T follicular helper cell (primary cell): ENCODE measurements around the gene DDX5.

Experiments
- DNase-seq: peaks from one replicate; pipeline ENCODE4 v3.0.0-alpha.2; 2020; ENCODE audit warnings: low read depth
- total RNA-seq, 2 experiments: gene quantifications; one replicate each; lab custom pipeline; 2026; lab: John Stamatoyannopoulos, UW

DDX5 gene
- 1,902 to 2,008 reads per million in 2 experiments for total RNA-seq

DNA sequence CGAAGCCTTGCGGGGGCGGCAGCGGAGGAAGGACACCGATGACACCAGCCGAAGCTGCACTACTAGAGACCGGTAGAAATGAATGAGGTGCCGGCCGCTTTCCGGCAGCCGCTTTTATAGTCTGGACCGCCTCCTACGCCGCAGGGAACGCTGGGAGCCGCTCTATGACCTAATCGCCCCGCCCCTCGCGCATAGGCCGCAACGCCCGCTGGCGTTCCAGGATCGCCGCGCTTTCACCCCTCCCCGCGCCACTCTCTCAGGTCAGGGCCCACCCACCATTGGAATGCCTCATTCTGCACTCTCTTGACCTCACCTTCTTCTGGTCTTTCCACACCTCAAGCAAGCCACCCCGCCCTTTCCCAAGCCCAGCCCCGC is at the start of gene DDX5:
DDX5 (minus strand) TSS at position 89 of the 375 bp plus-strand sequence. CDS start 170 bp downstream, outside the sequence.
- DNase-seq, result peak; percentile 94

DNA sequence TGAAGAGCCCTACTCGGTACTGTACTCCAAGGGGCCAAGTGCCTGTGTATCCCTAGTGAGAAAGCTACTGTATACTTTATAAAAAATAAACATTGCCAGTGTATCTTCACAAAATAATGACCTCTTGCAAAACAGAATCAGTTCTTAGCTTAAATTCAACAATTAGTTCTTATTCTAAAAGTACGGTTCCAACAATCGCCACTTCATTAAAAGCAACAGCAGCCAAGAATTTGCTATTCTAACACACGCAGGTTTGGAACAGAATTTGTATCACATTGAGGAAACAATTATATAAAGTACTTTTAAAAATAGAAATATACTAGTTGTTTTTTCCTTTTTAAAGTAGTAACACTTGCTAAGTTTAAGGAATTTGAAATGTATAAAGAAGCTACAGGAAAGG is 49.2 kb upstream of the DDX5 start:
- no peak for DNase-seq

DNA sequence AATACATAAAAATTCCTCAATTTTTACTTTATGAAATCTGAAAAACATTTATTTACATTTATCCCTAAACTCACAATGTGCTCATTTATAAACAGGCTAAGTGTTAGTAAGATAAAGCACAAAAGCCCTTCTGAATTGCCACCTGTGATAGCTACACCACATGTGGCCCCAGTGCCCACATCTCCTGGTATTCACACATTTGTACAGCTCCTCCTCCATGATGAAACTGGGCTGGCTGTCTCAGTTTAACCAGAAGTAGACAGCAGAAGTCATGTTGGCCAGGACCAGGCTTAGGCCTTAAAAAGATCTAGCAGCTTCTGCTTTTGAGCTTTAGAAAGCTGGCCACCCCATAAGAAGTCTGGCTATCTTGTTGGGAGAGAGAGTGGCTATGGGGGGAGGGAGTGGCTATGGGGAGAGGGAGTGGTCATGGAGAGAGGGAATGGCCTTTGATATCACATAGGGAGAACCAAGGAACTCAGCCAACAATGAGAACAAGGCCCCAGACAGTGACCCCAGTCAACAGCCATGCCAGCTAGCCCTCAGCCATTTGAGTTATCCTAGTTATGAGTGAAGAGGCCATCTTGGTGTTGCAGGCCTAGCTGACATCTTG is 48.0 kb upstream of the DDX5 start:
- no peak for DNase-seq

GRCh38 chr17:64551461-64551860 is 45.4 kb upstream of the DDX5 start:
- DNase-seq, result no peak

- DNase-seq, result no peak
These were observed 41.2 kb upstream of the DDX5 start for GRCh38 chr17:64547319-64547718.

DNA sequence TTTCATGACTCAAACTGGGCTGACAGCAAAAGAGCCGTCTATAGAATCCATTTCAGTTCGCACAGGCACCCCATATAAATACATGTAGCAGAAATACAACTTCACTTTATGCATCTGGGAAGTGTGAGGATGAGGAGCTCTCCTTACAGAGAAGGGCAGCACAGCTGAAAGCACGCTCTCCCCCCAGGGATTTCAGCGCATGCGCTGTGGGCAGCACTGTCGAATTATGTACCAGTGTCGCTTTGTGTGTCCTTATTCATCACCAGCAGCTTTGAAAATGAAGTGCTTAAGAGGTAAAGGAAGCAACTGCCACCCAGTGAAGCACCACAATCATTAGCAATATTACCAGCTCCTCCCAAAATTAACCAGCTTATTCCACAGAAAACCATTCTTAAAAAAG is 40.6 kb upstream of the DDX5 start:
- DNase-seq, result no peak

DNA sequence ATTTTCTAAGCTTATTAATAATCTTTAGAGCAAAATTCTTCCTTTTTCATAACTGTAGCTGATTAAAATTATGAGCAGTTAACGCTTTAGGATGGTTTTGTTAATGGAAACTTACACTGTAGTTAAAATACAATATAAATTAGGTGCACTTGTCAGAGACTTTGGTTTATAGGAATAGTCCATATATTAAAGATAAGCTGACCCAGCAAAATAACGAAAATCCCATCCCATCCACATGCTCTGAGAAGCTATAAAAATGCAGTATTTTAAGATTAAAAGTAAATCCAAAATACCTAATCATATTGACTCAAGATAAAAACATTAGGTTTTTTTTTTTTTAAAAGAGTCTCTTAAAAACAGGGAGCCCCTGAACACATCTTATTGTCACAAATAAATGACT is 38.7 kb upstream of the DDX5 start:
- no peak for DNase-seq

GRCh38 chr17:64540118-64540776 is 34.2 kb upstream of the DDX5 start:
- DNase-seq, result no peak

DNA sequence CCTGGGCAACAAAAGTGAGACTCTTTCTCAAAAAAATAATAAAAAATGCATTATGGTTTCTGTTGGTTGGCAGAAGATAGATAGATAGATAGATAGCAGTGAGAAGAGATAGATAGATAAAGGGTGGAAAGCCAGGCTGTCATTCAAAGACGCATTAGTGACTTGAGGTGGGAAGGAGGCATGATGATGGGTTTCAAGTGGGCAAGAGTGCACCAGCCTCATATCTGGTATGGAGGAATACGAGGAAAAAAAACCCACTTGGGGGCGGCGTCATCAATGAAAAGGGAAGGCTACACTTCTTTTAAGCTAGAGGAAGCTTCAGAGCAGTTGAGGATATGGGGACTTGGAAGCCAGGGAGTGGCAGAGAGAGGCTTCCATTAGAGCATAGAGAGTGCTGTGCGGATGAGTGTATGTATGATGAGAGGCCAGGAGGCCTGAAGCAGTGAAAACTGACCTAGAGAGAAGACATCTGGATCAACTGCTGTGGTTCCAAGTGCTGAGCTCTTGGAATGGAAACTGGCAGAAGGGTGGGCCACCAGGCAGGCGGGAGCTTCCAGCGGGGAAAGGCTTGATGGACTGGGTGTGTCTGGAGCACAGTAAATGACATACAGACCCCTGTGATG is 32.5 kb upstream of the DDX5 start:
- no peak for DNase-seq

GRCh38 chr17:64537488-64537887 is 31.4 kb upstream of the DDX5 start:
- no peak for DNase-seq

DNA sequence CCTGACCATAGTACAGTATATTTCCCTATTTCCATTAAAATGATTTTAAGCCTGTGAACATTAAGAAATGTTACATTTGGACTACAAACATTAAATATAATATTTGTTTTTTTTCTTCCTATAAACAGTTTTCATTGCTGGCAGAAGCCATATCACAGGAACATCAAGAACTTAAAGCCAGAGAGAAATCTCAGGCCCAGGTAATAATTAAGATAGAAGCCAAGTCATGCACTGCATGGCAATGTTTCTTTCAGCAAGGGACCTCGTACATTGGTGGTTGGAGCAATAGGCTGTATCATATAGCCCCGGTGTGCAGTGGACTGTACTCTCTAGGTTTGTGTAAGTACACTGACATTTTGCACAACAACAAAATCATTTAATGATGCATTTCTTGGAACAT is 30.8 kb upstream of the DDX5 start:
- DNase-seq, result no peak

GRCh38 chr17:64535357-64535756 is 29.3 kb upstream of the DDX5 start:
- no peak for DNase-seq

DNA sequence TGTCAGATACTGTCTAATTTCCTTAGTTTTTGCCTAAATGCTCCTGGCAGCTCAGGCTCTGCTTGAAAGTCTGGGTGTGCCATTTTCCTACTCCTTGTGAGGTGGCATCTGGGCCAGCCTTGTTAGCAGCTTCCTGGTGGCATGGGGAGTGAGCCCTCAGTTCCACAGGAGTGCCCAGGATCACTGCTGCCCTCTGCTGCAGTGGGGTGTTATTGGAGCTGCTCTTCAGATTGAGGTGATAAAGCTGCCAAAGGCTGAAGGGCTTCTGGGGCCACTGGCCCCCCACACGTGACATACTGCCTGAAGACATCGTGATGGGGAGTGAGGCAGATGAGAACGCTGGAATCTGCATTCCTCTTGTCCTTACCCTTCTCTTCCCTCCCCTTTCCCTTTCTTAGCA is 28.1 kb upstream of the DDX5 start:
- no peak for DNase-seq

DNA sequence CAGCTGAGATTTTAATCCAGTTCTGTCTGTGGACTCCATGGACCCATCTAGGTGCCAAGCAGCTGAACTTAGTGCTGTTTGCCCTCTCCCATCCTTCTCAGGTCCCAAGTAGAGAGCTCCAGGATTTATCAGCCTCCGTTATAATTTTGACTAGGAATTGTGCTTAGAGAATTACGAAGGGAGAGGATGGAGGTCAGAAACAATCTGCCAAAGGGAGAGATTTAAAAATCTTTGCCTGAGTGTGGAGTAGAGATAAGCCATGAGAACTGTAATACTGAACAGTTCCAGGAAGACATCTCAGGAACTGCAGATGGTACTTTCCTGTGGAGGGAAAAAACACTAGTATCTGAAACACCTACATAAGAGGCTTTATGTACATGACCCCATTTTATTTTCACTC is 27.7 kb upstream of the DDX5 start:
- no peak for DNase-seq

- DNase-seq, result no peak
These were observed 26.3 kb upstream of the DDX5 start for GRCh38 chr17:64532409-64532808.

GRCh38 chr17:64531955-64532371 is 25.9 kb upstream of the DDX5 start:
- DNase-seq, result no peak

GRCh38 chr17:64529221-64529620 is 23.1 kb upstream of the DDX5 start:
- DNase-seq, result no peak

GRCh38 chr17:64527914-64528313 is 21.8 kb upstream of the DDX5 start:
- DNase-seq, result no peak

DNA sequence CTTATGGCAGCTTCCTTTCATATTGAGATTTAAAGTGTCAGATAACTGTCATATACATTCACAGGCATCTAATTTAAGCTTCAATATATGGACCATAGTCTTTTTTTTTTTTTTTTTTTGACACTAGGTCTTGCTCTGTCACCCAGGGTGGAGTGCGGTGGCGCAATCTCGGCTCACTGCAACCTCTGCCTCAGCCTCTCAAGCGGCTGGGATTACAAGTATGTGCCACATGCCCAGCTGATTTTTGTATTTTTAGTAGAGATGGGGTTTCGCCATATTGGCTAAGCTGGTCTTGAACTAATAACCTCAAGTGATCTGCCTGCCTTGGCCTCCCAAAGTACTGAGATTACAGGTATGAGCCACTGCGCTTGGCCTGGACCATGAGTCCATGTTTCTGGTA is 14.3 kb upstream of the DDX5 start:
- no peak for DNase-seq

DNA sequence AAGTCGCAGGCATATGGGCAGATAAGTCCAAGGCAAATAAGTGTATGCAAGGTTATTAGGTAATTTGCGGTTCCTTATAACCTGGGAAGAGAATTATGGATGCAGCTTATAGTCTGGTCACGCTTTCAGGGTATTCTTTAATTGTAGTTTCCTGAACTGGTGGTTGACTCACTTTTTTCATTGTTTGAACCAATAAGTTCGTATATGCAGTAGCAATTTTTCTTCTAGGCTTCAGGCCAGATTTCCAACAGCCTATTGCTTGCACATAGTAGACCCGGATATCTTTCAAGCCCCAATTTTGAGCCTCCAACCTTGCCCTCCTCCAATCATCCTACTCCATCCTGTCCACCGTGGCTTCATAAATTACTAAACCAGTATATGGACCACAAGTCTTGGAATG is 13.5 kb upstream of the DDX5 start:
- DNase-seq, result no peak

DNA sequence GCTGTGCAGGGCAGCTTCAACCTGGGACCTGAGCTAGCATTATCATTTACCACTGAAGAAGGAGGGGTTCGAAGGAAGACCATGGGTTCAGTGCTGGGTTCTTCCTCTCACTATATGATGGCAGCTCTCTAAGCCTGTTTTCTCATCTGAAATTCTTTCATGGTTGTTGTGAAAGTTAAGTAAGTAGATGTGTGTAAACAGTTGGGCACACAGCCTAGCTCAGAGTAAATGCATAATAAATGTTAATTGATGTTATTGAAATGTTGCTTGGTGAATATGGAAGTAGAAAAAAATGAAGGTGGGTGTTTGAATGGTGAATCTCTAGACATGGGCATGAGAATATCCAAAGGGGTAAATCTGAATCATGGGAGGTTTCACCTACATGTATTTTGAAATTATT is 9.7 kb upstream of the DDX5 start:
- DNase-seq, result no peak

DNA sequence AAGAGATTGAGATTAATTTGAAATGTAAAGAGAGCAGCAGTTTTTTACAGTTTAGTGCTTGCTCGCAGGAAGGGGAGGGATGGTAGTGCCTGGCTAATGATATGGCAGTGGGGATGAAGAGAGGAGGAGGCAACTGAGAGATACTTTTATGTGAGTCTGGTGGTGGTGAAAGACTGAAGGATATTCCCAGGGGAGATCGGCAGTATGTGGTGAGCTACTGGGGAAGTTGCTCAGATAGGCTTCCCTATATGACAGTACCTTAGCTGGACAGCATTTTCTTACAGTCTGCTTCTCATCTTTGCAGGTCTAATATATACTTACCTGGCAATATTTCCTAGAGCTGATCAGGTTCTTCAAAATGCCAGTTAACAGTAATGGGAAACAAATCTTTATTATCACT is 9.3 kb upstream of the DDX5 start:
- no peak for DNase-seq

GRCh38 chr17:64509179-64509578 is 3.1 kb upstream of the DDX5 start:
- no peak for DNase-seq

DNA sequence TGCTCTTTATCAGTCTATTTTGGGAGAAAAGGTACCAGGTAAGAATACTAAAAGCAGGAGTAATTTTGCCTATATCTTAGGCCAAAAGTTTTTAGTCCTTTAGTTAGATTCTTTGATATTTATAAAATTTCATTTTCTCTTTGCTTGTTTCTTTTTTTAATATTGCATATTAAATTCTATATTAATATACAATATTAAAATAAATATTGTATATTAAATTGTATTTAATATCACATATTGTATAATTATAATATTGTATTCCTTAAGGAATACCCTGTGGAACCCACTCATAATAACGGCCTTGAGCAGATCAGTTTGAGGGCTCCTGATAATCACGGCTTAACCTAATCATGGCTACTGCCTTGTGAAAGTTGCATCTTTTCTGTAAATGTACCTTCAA is 2.6 kb upstream of the DDX5 start:
- DNase-seq, result no peak
